ENCODE data around the gene DLK2.

DLK2 gene

GRCh38 chr6:43442935-43443334, 12.4 kb downstream of the DLK2 start:
- H3K27ac ChIP-seq: no peak overlapping the region
- no peak for TF ChIP-seq CTCF (conservative IDR thresholded peaks at IDR 0.05)

DNA sequence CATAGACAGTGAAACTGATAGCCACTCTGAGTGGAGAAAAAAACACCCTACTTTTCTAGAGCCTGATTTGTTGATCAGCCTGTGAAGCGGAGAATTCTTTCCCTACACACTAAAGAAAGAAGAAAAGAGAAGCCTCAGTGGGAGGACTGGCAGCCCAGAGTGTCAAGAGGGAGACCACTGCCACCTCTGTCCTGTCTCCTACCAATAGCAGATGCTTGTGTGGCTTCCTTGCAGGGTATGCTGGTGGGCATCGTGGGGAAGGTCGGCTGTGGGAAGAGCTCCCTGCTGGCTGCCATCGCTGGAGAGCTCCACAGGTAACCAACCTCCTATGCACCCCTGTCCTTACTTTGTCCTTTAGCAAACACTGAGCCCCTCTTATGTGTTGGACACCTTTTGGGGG, 17.6 kb downstream of the DLK2 start:
- TF ChIP-seq CTCF (conservative IDR thresholded peaks at IDR 0.05): no peak
- no peak overlapping the region for H3K27ac ChIP-seq

DNA sequence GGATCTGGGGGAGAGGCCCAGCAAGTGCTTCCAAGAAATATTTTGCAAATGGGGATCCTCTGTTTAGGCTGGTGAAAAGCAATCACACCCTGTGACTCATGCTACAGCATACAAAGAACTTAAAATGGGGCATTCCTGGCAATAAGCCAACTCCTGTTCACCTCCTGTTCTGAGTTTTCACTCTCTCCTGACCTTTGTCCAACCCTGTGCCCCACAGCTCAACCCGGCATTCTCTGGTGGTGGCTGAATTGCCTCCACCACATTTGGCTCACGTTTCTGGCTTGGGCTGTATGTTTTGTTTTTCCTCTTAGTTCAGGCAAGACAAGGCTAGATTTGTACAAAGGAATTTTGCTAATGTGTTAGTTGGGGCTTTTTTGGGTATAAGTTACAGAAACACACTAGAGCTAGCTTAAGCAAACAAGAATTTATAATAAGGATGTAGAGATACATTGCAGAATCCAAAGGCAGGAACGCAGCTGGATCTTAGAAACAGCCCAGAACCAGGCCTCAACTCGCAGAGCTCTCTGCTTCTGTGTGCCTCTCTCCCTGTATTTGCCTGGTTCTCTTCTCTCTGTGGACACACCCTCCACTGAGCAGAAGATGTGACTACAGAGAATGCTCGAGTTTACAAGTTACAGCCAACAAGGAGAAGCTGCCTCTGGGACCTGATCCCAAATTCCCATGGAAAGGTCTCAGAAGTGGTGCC, 18.6 kb downstream of the DLK2 start:
- no peak for TF ChIP-seq CTCF (conservative IDR thresholded peaks at IDR 0.05)

GRCh38 chr6:43435682-43436437, 19.5 kb downstream of the DLK2 start:
- H3K27ac ChIP-seq: no peak overlapping the region
- TF ChIP-seq CTCF (conservative IDR thresholded peaks at IDR 0.05): no peak

More for the DNA sequence above, 18.6 kb downstream of the DLK2 start:
- no peak overlapping the region for H3K27ac ChIP-seq

- no peak overlapping the region for H3K27ac ChIP-seq
- no peak for TF ChIP-seq CTCF (conservative IDR thresholded peaks at IDR 0.05)
These were observed 20.4 kb downstream of the DLK2 start for GRCh38 chr6:43434943-43435342.

GRCh38 chr6:43434001-43434840, 21.1 kb downstream of the DLK2 start:
- TF ChIP-seq CTCF (conservative IDR thresholded peaks at IDR 0.05): no peak
- H3K27ac ChIP-seq: no peak overlapping the region

DNA sequence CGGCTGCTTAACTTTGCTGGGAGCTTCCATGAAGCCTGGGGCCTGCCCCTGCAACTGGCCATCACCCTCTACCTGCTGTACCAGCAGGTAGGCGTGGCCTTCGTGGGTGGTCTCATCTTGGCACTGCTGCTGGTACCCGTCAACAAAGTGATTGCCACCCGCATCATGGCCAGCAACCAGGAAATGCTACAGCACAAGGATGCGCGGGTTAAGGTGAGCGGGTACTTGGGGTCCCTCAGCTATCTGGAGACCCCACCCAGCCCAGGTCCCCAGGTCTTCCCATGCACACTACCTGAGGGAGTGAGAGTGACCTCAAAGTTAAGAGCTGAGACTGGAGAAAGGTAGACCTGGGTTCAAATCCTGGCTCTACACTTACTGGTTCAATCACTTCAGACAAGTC, 22.2 kb downstream of the DLK2 start:
- no peak for TF ChIP-seq CTCF (conservative IDR thresholded peaks at IDR 0.05)
- no peak overlapping the region for H3K27ac ChIP-seq
